HEK293 (cell line): ENCODE data around the gene TPM1.

Source experiments
- CTCF ChIP-seq: fragments of 450-650 bp; formaldehyde crosslinking; IDR thresholded peaks from 2 replicates; pipeline ENCODE4 v1.5.1; 2016; ENCODE audit warnings: missing biosample characterization, missing genetic modification characterization
- MZF1 ChIP-seq: fragments of 450-650 bp; formaldehyde crosslinking; IDR thresholded peaks from 2 replicates; pipeline ENCODE4 v1.5.1; 2017; ENCODE audit warnings: missing biosample characterization, missing genetic modification characterization, borderline replicate concordance
- PBX3 ChIP-seq: sonication (generic); formaldehyde crosslinking; IDR thresholded peaks from 2 replicates; pipeline ENCODE4 v1.8.1; 2022; ENCODE audit warnings: mild to moderate bottlenecking, moderate library complexity, missing genetic modification reagents
- REPIN1 ChIP-seq: fragments of 450-650 bp; formaldehyde crosslinking; IDR thresholded peaks from 2 replicates; pipeline ENCODE4 v1.5.1; 2017; ENCODE audit warnings: missing biosample characterization, missing genetic modification characterization, low read depth
- REST ChIP-seq: fragments of 450-650 bp; formaldehyde crosslinking; IDR thresholded peaks from 2 replicates; pipeline ENCODE4 v1.5.1; 2016; ENCODE audit warnings: missing biosample characterization, missing genetic modification characterization
- YY1 ChIP-seq: fragments of 450-650 bp; formaldehyde crosslinking; IDR thresholded peaks from 2 replicates; pipeline ENCODE4 v1.5.1; 2018; ENCODE audit warnings: missing biosample characterization, missing genetic modification characterization
- YY2 ChIP-seq: fragments of 450-650 bp; formaldehyde crosslinking; IDR thresholded peaks from 2 replicates; pipeline ENCODE4 v1.5.1; 2016; ENCODE audit warnings: missing biosample characterization, missing genetic modification characterization
- ZBTB49 ChIP-seq: fragments of 450-650 bp; formaldehyde crosslinking; IDR thresholded peaks from 2 replicates; pipeline ENCODE4 v1.5.1; 2016; ENCODE audit warnings: missing biosample characterization, missing genetic modification characterization, low read depth
- ZNF146 ChIP-seq: fragments of 450-650 bp; formaldehyde crosslinking; IDR thresholded peaks from 2 replicates; pipeline ENCODE4 v1.5.1; 2016; ENCODE audit warnings: missing biosample characterization, missing genetic modification characterization
- ZNF449 ChIP-seq: fragments of 450-650 bp; formaldehyde crosslinking; IDR thresholded peaks from 2 replicates; pipeline ENCODE4 v1.5.1; 2017; ENCODE audit warnings: missing biosample characterization, mild to moderate bottlenecking, missing genetic modification characterization, moderate library complexity
- ZNF658 ChIP-seq: fragments of 450-650 bp; formaldehyde crosslinking; IDR thresholded peaks from 2 replicates; pipeline ENCODE4; 2016; ENCODE audit warnings: missing biosample characterization, missing genetic modification characterization
- ZNF830 ChIP-seq: fragments of 450-650 bp; IDR thresholded peaks from 2 replicates; pipeline ENCODE4 v1.5.0; 2018; ENCODE audit warnings: missing biosample characterization, missing genetic modification characterization, low read depth, mild to moderate bottlenecking, moderate library complexity
- ZSCAN16 ChIP-seq: fragments of 450-650 bp; formaldehyde crosslinking; IDR thresholded peaks from 2 replicates; pipeline ENCODE4 v1.5.1; 2016; ENCODE audit warnings: missing biosample characterization, missing genetic modification characterization

- no peak for TF ChIP-seq ZNF449
- TF ChIP-seq CTCF (tag by site-specific recombination): no peak
- TF ChIP-seq ZNF146 (tag by site-specific recombination): no peak
- no peak for TF ChIP-seq ZSCAN16 (tag by site-specific recombination)
- TF ChIP-seq YY1 (tag by site-specific recombination): no peak
- no peak for TF ChIP-seq ZBTB49 (tag by site-specific recombination)
- TF ChIP-seq REST: no peak
- TF ChIP-seq REPIN1 (tag by site-specific recombination): no peak
- TF ChIP-seq ZNF658 (tag by site-specific recombination): no peak
- no peak for TF ChIP-seq PBX3 (CRISPR knock-in tag)
- TF ChIP-seq ZNF830 (tag by site-specific recombination): no peak
- TF ChIP-seq MZF1: no peak
- no peak for TF ChIP-seq YY2 (tag by site-specific recombination)
These were observed 42.7 kb downstream of the TPM1 start for GRCh38 chr15:63085289-63085688.
